ENCODE data around the gene SLC5A11.

SLC5A11 gene

GRCh38 chr16:24925163-24925562, 79.4 kb downstream of the SLC5A11 start:
- DNase-seq: no peak

GRCh38 chr16:24929409-24929808, 83.6 kb downstream of the SLC5A11 start:
- no peak for DNase-seq

DNA sequence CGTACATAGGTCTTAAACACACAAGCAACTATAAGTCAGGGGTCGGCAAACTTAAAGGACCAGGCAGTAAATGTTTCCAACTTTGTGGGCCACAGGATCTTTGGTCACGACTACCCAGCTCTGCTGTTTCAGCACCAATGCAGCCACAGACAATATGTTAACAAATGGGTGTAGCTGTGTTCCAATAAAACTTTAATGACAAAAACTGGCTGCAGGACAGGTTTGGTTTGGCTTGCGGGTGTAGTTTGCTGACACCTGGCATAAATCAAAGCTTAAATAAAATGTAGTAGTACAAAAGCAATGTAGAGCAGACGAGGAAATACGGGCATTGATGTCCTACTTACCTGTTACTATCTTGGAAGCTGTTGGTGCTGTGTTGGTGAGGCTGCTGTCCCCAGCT, 84.7 kb downstream of the SLC5A11 start:
- DNase-seq: no peak

DNA sequence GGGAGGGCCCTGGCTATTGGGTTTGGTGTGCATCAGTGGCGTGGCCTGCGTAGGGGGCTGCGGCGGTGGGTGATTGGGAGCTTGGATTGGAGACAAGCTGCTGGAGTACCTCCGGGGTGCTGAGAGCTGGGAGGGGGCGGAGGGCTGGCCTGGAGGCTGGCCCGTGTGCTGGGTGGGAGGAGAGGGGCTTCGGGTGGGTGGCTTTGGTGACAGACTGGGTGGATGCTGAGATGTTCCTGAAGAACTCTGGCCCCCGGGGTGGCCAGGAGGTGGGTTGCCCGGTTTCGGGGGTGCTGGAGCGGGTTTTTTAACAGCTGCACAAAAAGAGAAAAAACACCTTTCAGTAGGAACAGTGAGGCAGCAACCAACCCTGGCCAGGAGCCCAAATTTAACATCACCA, 85.3 kb downstream of the SLC5A11 start:
- no peak for DNase-seq

GRCh38 chr16:24935336-24935735, 89.6 kb downstream of the SLC5A11 start:
- no peak for DNase-seq

GRCh38 chr16:24936151-24936550, 90.4 kb downstream of the SLC5A11 start:
- DNase-seq: no peak

DNA sequence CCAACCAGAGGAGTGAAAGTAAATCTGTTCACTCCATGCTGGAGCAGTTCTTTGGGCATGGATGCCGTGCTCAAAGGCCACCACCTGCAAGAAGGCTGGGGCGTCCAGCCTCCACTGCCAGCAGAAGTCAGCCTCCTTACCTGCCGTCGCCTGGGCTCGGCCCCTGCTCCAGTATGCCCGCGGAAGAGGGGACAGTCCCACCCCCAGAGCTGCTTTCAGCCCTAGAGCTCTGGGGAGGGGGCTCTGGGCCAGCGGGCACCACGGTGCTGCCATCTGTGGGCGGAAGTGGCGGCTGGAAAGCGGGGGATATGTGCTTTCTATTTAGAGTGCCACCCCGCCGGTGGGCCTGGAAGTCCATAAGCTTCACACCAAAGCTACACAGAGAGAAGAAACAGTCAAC, 93.5 kb downstream of the SLC5A11 start:
- no peak for DNase-seq

DNA sequence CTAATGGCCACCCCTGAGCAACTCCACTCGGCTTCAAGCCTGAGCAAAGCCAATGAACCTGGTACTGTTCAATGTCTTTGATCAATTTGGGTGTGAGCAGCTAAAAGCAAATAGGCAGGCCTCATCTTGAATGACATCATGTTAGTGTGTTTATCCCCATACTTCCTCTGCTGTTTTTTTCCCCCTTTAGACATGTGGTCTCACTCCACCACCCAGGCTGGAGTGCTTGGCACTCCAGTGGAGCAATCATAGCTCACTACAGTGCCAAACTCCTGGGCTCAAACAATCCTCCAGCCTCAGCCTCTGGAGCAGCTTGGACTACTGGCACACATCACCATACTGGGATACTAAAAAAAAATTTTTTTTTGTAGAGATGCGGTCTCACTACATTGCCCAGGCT, 94.0 kb downstream of the SLC5A11 start:
- no peak for DNase-seq

DNA sequence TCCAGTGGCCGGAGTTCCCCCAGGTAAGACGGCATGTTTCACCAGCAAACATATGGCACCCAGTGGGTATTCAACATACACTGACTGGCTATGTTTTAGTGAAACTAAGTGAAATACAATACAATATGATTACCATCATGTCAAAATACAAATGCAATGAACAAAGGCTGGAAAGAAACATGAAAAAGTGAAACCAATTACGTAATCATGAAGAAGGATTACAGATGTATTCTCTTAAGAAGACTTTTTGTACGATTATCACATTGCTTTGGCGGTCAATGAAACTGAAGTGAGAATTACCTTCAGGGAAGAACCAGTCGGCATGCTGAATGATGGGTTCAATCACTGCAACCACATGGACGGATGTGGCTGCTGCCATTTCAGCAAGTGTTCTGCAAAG, 97.7 kb downstream of the SLC5A11 start:
- no peak for DNase-seq

GRCh38 chr16:24944206-24944605, 98.4 kb downstream of the SLC5A11 start:
- no peak for DNase-seq

- DNase-seq: no peak
Measured at GRCh38 chr16:24946155-24946554, 100.4 kb downstream of the SLC5A11 start.

GRCh38 chr16:24950275-24950674, 104.5 kb downstream of the SLC5A11 start:
- DNase-seq: no peak

DNA sequence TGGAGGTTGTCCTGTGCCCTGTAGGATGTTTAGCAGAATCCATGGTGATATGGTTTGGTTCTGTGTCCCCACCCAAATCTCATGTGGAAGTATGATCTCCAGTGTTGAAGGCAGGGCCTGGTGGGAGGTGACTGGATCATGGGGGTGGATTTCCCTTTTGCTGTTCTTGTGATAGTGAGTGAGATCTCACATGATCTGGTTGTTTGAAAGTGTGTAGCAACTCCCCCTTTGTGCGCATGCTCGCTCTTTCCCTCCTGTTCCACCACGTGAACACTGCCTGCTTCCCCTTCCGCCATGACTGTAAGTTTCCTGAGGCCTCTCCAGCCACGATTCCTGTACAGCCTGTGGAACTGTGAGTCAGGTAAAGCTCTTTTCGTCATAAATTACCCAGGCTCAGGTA, 107.5 kb downstream of the SLC5A11 start:
- DNase-seq: no peak

DNA sequence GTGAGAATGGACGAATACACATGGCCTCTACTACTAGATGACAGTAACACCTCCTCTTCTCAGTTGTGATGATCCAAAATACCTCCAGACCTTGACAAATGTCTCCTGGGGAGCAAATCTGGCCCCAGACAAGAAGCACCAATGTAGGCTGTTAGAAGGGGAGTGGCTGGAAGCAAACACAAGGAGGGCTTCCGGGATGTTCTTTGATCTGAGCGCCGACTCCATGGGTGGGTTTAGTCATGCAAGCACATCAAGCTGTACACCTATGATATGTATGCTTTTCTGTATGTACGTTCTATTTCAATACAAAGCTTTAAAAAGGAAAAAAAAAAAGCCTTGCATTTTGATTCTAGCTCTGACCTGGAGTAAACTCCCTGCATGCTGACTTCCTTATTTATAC, 108.0 kb downstream of the SLC5A11 start:
- DNase-seq: no peak

GRCh38 chr16:24954137-24954536, 108.4 kb downstream of the SLC5A11 start:
- DNase-seq: no peak

DNA sequence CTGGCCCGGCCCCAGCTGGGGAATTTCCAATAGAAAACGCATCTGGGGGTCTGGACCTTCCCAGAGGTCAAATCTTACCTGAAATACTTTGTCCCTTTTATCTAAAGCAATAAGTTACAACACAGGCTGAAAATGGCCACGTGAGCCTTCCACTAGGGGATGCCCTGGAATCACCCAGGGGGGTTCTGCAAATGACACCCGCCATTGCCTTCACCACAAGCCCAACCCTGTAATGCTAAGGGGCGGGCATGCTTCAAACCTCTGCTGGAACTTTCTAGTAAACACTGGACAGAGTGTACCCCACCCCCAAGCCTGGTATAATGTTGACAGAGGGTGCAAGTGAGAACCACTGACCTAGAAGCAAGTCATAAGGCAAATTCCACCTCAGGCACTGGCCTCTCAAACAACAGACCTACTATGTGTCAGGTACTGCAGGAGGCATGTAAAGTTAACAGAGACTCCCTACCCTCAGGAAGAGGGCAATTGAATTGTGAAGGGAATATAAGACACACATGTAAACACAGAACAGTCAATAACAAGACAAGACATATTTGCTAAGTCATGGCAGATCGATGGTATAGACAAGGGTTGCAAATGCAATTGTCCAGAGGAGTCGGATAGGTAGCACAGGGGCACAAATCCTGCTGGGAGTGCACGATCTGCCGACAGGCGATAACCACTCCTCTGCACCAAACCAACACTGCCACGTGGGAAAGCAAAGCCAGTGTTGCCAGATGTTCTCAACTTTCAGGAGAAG, 110.4 kb downstream of the SLC5A11 start:
- DNase-seq: no peak

- DNase-seq: no peak
Measured at GRCh38 chr16:24957887-24958286, 112.1 kb downstream of the SLC5A11 start.

Data from RPMI8226 (cell line).